ENCODE measurements around the gene SETX.
"Not testable (repeated sequence)": the region's sequence is repeated elsewhere in the genome, so short reads cannot be mapped to it uniquely, and the experiment has no call there.

The SETX gene

GRCh38 chr9:132354637-132355355, at the start of gene SETX:
SETX (minus strand) TSS chr9:132354986; CDS start chr9:132349428, 5,558 bp downstream.
- peak; percentile 88 for DNase-seq

- no peak for DNase-seq
These were observed 49.6 kb upstream of the SETX start for GRCh38 chr9:132404228-132404881.

- DNase-seq, result no peak
These were observed 47.0 kb upstream of the SETX start for GRCh38 chr9:132401824-132402223.

DNA sequence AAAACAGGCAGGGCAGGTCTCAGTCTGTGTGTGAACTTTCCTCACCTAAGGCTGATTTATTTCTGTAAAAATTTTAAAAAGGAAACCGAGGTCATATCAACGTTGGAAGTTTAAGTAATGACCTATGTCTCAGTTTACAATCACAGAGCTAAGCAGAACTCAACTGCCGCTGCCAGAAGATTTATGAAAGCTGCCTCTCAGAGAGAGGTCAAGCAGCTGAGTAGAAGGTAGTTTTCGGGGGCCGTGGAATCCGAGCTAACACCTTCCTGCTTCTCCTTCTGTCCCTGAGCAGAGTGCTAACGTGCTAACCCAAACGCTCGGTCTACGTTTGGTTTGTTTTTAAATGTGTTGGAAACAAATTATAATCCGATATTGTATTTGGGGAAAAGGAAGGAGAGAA, 40.8 kb upstream of the SETX start:
- DNase-seq, result no peak

- no peak for DNase-seq
These were observed 36.7 kb upstream of the SETX start for GRCh38 chr9:132391449-132391848.

- no peak for DNase-seq
These were observed 36.2 kb upstream of the SETX start for GRCh38 chr9:132390966-132391365.

GRCh38 chr9:132387133-132387532, 32.3 kb upstream of the SETX start:
- DNase-seq, result no peak

DNA sequence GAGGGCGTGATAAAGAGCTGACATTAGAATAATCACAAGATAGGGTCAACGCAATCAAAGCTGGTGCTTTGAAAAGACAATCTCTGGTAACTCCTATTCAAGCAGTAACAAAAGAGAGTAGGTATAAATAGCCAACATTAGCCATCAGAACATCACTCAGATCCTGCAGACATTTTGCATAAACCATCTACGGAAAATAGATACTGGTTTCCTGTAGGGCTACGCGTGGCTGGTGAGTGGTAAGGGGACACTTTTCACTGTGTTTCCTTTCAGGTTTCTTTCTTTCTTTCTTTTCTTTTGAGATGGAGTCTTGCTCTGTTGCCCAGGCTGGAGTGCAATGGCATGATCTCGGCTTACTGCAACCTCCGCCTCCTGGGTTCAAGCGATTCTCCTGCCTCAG, 29.6 kb upstream of the SETX start:
- no peak for DNase-seq

GRCh38 chr9:132383462-132383883, 28.7 kb upstream of the SETX start:
- DNase-seq, result no peak

DNA sequence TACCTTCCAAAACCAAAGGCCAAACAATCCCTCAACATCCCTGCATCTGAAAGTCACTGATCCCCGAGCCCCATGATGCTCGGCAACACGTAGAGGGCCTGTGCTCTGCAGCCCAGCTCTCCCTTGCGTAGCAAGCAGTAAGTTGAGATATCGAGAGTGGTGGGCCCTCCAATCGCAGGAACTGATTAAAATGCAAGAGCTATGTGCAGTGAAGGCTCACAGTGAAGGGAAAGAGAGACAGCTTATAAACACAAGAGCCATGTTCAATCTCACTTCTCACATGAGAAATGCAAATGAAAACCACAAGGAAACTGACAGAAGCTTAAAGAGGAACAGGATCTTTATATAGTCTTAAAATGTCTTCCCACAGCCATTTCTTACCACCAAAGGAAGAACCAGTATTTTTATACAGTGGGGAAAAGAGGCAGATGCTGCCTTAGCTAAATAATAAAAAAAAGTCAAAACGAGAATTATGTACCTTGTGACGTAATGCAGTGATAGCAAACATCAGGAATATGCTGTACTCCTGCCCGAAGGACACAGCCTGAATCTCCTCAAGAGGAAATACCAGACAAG, 27.3 kb upstream of the SETX start:
- DNase-seq, result no peak

DNA sequence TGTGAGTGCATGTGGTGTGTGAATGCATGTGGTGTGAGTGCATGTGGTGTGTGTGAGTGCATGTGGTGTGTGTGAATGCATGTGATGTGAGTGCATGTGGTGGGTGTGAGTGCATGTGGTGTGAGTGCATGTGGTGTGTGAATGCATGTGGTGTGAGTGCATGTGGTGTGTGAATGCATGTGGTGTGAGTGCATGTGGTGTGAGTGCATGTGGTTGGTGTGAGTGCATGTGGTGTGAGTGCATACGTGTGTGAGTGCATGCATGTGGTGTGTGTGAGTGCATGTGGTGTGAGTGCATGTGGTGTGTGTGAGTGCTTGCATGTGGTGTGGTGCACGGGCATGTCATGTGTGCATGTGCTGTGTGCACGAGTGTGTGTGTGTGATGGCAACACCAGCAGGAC, 23.6 kb upstream of the SETX start:
- DNase-seq, result not testable (repeated sequence)

DNA sequence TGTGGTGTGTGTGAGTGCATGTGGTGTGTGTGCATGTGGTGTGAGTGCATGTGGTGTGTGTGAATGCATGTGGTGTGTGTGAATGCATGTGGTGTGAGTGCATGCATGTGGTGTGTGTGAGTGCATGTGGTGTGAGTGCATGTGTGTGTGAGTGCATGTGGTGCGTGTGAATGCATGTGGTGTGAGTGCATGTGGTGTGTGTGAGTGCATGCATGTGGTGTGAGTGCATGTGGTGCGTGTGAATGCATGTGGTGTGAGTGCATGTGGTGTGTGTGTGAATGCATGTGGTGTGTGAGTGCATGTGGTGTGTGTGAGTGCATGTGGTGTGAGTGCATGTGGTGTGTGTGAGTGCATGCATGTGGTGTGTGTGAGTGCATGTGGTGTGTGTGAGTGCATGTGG, 23.0 kb upstream of the SETX start:
- DNase-seq, result not testable (repeated sequence)

DNA sequence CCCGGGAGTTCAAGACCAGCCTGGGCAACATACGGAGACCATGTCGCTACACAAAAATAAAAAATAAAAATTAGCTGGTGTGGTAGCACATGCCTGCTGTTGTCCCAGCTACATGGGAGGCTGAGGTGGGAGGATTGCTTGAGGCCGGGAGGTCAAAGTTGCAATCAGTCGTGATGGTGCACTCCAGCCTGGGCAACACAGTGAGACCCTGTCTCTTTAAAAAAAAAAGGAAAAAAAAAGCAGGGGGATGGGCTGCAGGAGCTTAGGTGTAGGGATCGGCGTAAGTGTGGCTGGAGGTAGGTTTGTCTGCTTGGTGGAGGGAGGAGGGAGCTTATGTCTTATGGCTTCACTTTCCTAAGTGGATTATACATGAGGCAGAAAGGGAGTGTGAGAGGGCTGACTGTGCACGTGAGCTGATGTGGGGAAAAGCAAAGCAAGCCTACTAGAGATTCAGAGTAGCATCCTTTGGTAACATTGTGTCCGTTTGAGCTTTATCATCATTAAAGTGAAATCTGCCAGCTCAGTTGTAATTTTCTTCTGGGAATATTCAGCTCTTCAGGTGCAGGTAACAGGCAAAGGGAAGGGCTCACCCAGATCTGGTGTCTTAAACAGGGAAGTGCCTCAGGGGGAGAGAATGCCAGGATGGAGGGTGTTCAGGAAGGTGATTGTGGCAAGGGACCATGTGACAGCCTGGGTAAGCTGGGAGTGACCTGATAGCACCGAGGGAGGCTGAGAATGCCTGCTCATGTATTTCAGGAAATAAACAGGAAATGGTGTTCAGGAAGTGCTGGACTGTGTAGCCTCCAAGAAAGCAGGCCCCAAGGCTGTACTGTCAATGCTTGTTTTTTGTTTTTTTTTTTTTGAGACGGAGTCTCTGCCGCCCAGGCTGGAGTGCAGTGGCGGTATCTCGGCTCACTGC, 17.6 kb upstream of the SETX start:
- no peak for DNase-seq

GRCh38 chr9:132370592-132370991, 15.8 kb upstream of the SETX start:
- DNase-seq, result no peak

DNA sequence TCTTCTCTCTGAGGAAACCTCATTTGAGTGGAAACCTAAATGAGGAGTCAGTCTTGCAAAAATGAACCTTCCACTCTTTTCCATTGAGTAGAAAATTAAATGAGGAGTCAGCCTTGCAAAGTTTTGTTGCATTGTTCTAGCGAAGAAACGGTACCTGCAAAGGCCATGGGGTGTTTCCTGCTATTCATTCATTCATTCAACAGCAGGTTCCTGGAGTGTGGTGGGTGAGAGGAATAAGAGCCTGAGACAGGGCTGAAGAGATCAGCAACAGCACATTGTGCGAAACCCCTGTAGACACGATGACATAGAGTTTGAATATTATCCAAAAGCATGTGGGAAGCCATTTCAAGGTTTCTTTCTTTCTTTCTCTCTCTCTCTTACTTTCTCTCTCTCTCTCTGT, 14.6 kb upstream of the SETX start:
- DNase-seq, result no peak

DNA sequence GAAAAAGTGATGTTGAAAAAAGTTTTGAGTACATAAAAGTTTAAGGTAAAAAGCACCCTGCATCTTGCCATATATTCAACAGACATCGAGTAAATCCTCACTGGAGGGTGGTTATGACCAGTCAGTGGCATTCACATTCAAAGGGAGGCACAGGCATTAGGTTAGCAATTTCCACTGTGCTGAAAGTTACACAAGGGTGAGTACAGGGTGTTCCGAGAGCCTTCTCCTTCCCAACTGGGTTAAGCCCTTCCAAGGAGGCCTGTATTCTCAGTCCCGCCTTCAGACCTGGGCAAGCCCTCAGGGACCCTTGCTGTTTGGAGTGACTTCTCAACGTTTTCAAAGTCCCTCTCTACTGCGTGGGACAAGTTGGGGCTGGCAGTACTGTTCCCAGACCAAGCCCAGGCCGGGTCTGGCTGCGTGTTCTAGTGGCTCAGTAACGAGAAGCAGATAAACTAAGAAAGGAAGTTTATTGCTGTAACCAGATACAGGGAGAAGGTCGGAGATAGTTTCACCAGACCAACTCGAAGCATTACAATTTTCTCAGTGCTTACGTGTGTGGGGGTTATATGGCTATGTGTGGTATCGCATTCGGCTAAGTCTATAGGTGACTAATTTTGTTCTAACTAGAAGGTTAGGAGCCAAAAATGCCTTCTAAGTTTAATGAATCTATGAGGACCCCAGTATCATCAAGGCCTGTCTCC, 13.0 kb upstream of the SETX start:
- no peak for DNase-seq

- no peak for DNase-seq
These were observed 11.7 kb upstream of the SETX start for GRCh38 chr9:132366481-132366880.

DNA sequence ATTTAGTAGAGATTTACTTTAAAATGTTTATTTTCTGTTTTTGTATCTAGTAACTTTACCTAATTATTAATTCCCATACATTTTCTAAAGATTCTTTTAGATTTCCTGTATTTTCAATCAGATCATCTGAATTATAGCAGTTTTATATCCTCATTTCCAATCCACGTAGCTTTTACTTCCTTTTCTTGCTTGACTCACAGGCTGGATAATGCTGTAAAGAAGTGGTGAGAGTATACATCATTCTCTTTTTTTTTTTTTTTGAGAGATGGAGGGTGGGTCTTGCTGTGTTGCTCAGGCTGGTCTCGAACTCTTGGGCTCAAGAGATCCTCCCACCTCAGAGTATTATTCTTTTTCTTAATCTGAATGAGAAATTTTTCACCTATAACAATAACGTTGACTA, 11.2 kb upstream of the SETX start:
- DNase-seq, result no peak

DNA sequence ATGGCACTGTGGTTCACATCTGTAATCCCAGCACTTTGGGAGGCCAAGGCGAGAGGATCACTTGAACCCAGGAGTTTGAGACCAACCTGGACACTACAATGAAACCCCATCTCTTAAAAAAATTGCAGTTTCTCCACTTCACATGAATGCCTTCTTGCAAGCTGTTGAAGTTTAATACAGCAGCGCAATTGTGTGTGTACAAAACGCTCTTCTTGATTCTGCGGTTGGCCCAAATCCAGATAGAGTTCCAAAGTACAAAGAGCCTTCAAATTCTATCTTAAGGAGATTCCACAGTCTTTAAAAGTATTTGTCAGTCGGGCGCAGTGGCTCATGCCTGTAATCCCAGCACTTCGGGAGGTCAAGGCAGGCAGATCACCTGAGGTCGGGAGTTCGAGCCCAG, 9.3 kb upstream of the SETX start:
- no peak for DNase-seq

DNA sequence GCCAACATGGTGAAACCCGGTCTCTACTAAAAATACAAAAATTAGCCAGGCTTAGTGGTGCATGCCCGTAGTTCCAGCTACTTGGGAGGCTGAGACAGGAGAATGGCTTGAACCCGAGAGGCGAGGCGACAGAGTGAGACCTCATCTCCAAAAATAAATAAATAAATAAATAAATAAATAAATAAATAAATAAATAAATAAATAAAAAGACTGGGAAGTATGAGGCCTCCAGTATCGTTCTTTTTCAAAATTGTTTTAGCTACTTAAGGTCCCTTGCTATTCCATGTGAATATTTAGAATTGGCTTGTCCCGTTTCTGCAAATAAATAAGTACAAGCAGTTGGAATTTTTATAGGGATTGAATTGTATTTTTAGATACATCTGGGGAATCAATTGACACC, 3.0 kb upstream of the SETX start:
- no peak for DNase-seq

DNA sequence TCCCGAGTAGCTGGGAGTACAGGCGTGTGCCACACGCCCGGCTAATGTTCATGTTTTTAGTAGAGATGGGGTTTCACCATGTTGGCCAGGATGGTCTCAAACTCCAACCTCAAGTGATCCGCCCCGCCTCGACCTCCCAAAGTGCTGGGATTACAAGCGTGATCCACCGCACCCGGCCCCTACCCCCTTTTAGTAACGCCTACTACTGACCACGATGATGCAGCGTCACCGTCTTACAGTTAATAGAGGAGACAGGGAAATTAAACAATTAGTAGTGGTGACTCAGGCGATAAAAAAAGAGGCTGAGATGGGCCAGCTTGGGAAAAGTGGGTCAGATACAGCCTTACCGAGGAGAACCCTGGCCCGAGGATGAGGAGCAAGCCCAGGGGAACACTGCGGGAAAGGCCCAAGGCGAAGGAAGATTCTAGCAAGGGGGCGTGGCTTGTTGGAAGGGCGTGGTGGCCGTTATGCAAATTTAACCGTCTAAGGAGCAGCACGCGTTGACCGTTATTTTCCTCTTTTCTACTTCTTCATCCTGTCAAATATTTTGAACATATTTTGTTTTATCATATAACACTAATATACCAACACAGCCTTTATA, 1.6 kb upstream of the SETX start:
- no peak for DNase-seq

GRCh38 chr9:132351404-132352045, 3.3 kb downstream of the SETX start:
- DNase-seq, result no peak
